SW 1271 (cell line): ENCODE measurements around the gene SH3TC1.

ENCODE experiments used
- DNase-seq, 2 experiments: peaks; one replicate each; lab custom pipeline; 2025; lab: John Stamatoyannopoulos, UW

Gene SH3TC1

GRCh38 chr4:8277356-8278008 lies 78.4 kb downstream of the SH3TC1 start:
- DNase-seq, result no peak

- no peak for DNase-seq
Observed at GRCh38 chr4:8278009-8278395, 78.9 kb downstream of the SH3TC1 start.

DNA sequence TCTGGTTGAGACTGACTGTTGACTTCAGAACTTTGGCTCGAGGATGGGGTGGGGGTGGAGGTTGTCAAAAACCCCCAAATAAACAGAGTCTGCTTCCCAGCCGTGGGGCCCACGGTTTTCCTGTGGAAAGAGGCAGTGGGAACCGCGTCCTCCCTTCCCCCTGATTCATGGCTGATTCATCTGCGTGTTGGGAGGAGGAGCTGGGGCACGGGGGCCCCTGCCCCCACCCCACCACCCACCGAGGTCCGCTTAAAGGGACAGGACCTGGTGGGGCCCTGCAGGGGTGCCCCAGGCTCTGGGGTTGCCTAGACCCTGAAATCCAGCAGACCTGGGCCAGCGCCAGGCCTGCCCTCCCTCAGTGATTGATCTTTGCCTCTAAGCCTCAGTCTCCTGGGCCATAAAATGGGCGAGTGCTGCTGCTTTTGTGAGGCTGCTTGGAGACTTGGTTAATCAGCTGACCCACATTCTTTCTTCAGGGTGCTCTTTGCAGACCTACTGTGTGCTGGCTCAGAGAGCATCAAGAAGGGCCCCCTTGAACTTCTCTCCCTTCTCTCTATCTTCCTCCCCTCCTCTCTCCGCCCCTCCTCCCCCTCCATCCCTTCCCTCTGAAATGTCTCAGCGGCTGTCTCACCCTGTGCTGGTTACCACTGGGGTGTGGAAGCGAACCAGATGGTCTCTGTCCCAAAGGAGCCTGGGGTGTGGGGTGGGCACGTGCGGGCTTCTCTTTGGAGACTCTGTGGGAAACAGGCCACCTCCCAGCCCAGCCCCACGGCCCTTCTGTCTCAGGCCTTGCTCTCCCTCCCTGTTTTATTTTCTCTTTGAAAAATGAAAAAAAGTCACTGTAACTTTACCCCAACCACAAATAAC lies 79.6 kb downstream of the SH3TC1 start:
- no peak for DNase-seq

DNA sequence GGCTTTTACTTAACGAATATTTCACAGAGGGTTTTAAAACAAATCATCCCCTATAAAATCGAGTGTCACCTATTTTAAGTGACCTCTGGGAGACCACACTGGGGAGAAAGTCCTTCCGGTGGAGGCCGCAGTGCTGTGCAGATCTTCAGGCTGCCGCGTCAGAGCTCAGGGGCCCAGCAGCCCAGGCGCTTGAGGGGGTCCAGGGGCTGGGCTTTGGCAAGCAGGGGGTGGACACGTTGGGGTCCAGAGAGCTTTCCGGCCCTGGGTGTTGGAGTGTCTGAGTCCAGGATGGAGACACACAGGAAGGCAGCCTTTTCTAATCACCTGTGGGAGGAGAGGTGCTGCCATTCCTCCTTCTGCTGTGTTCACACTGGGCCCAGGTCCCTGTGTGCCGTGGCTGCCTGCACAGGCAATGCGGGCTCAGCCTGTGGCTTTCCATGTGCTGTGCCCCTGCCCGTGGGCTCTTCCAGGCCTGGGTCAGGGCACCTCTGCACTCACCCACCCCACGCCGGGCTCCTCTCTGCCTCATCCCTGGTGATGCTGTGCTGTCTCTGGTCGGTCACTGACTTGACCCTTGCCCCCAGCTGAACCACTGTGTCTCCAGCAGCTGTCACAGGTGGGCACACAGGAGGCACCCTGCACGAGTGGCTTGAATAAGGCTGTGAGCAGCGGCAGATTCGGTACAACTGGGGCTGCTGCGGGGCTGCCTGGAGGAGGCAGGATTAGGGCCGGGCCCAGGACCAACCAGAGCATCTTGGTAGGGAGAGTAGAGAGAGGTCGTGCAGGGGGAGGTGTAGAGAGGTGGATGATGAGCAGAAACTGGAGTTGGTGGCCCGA lies 80.4 kb downstream of the SH3TC1 start:
- no peak for DNase-seq

GRCh38 chr4:8280158-8280875 lies 81.2 kb downstream of the SH3TC1 start:
- no peak for DNase-seq

DNA sequence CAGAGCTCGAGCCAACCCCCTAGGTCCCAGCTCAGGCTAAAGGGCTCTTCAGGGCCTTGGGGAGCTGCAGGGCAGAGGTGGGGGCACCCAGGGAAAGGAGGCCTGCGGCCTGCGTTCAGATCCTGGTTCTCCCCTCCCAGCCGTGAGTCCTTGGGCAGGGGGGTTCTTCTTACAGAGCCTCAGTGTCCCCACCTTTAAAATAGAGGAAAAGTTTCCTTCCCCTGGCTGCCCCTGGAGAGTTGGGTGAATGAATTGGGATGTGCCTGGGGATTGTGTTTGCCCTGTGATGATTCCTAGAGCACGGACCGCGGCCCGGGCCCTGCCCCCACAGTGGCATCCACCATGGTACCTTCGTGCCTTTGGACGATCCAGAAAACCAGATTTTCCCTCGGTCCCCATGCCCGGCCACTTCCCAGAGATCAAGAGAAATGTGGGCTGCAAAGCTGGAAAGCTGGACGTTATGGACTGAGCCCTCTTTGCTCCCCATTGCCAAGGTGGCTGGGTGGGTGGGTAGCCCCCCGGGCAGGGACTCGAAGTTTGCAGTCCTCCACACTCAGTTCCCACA lies 81.9 kb downstream of the SH3TC1 start:
- DNase-seq, result no peak

GRCh38 chr4:8281519-8282133 lies 82.5 kb downstream of the SH3TC1 start:
- no peak for DNase-seq

DNA sequence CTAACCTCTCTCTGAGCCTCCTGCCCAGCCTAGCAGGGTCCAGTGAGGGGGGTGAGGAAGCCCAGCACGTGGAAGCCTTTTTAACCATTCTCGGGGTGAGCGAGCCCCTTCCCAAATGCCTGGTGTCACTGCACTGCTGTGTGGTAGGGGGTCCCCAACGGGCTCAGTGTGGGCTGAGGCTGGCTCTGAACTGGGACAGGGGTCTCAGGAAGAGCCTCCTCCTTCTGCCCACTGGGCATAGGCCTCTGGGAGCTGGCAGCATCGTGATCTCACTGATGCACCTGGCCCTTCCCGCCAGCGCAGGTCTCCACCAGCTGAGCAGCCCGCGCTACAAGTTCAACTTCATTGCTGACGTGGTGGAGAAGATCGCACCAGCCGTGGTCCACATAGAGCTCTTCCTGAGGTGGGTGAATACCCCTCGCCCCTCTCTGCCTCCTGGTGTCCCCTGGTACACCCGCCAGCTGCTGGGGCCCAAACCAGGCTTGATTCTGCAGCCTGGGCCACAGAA lies 83.1 kb downstream of the SH3TC1 start:
- DNase-seq, result no peak

- DNase-seq, result no peak
Observed at GRCh38 chr4:8282742-8283141, 83.7 kb downstream of the SH3TC1 start.

- no peak for DNase-seq
Observed at GRCh38 chr4:8283161-8283560, 84.1 kb downstream of the SH3TC1 start.

DNA sequence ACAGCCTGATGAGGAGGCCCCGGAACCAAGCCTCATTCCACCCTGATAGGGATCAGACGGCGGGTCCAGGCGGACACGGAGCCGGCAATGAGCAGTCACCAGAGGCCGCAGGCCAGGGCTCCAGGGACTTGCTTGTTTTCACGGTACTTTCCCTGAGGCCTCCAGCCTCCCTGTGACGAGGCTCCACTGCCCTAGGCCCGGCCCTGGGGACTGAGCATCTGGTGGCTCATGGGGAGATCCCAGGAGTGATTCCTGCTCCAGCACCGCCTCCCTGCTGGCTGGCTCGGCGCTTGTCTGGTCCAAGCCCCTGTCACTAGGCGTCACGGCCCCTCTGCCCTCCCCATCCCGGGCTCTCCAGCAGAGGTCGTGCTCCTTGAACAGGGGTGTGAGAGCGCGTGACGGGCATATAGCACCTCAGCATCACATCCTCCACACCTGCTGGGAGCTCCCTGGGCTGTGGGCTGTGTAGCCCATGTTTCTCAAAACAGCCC lies 84.6 kb downstream of the SH3TC1 start:
- no peak for DNase-seq

- DNase-seq, result no peak
Observed at GRCh38 chr4:8284391-8284790, 85.3 kb downstream of the SH3TC1 start.

- no peak for DNase-seq
Observed at GRCh38 chr4:8285143-8285975, 86.3 kb downstream of the SH3TC1 start.

DNA sequence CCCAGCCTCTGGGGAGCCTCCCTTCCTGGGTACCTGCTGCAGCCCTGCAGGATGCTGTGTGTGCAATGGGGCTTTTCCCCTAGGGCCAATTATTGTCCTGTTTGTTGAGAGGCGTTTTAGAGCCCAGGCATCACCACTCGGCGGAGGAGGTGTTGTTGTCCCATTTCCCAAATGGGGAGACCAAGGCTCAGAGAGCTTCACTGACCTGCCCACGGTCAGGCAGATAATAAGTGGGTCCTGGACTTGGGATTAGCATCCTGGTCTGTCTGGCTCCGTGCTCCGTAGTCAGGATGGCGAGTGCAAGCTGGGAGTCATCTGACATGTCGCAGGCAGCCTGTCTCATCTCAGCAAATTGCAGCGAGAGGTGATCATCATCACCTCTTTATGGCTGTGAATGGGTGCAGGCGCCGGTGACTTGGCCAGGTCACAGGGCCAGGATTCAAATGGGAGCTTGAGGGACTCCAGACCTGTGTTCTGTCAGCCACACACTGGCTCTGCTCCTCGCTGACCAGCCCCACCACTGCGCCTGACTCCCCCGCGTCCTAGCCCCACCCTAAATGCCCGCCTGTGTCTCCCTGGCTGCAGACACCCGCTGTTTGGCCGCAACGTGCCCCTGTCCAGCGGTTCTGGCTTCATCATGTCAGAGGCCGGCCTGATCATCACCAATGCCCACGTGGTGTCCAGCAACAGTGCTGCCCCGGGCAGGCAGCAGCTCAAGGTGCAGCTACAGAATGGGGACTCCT lies 87.1 kb downstream of the SH3TC1 start:
- no peak for DNase-seq

- DNase-seq, result no peak
Observed at GRCh38 chr4:8286719-8287342, 87.7 kb downstream of the SH3TC1 start.

DNA sequence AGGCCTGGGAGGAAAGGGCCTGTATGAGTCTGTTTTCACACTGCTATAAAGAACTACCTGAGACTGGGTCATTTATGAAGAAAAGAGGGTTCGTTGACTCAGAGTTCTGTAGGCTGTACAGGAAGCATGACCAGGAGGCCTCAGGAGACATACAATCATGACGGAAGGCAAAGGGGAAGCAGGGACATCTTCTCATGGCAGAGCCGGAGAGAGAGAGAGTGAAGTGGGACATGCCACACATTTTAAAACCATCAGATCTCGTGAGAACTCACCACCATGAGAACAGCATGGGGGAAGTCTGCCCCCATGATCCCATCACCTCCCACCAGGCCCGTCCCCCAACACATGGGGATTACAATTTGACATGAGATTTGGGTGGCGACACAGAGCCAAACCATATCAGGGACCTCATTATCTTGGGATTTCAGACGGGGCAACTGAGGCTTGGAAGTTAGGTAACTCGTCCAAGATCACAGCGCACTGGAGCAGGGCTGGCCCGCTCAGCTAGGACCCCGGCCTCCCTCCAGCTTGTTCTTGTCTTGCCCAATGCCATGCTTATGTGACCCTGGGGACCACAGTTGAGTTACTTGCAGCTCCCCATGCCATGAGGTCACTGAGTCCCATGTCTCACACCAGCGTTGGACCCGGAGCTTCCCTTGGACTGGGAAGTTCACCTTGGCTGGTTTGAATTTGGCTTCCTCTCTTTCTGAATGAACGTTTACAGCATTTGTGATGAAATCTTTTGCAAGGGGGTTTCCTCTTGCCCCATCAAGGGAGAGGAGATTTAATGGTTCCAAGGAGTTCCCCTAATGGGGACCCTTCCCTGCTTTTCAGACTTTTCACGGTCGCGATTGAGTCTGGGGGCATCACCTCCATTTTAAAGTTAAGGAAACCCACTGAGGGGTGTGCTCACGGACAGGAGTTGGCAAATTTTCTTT lies 88.5 kb downstream of the SH3TC1 start:
- no peak for DNase-seq

DNA sequence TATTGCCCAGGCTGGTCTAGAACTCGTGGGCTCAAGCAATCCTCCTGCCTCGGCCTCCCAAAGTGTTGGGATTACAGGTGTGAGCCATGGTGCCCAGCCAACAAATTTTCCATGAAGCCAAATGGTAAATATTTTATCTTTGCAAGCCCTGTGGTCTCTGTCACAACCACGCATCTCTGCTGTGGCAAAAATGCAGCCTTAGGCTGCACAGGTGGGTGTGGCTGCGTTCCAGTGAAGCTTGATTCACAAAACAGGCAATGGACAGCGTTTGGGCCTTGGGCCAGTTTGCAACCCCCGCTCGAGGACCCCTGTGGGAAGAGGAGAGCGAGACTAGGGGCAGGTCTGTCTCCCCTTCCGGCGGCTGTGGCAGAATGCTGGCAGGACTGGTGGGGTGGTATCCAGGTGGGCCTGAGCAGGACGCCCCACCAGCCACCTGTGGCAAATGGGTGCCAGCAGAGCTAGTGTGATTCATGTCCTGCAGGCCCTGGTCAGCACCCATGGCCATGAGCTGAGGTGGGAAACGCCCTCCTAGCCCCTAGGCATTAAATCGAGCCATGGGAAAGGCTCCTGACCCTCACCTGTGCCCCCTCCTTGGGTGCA lies 90.2 kb downstream of the SH3TC1 start:
- no peak for DNase-seq
